PC-3 (cell line): ENCODE measurements around the gene TBC1D16.
"Not testable (repeated sequence)": the region's sequence is repeated elsewhere in the genome, so short reads cannot be mapped to it uniquely, and the experiment has no call there.

ENCODE experiments used
- EZH2 ChIP-seq: fragments of 300-600 bp; sonication (generic); IDR thresholded peaks from one replicate; pipeline ENCODE4 v1.6.1; 2017; ENCODE audit warnings: antibody characterized with exemption, mild to moderate bottlenecking, low read length; ENCODE audit not compliant: unreplicated experiment
- TF ChIP-seq, protein P1 (sequence below): fragments of 300-600 bp; sonication (generic); conservative IDR thresholded peaks from 2 replicates; pipeline ENCODE4 v1.5.1; 2017; ENCODE audit warnings: antibody characterized with exemption, low read depth, mild to moderate bottlenecking, low read length

DNA sequence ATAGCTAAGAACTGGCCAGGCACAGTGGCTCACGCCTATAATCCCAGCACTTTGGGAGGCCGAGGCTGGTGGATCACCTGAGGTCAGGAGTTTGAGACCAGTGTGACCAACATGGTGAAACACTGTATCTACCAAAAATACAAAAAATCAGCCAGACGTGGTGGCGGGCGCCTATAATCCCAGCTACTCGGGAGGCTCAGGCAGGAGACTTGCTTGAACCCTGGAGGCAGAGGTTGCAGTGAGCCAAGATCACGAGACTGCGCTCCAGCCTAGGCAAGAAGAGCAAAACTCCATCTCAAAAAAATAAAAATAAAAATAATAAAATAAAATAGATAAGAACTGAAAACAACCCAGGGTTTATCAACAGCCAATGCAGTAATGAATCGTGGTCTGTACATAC, 74.1 kb downstream of the TBC1D16 start:
- TF ChIP-seq, protein P1, sequence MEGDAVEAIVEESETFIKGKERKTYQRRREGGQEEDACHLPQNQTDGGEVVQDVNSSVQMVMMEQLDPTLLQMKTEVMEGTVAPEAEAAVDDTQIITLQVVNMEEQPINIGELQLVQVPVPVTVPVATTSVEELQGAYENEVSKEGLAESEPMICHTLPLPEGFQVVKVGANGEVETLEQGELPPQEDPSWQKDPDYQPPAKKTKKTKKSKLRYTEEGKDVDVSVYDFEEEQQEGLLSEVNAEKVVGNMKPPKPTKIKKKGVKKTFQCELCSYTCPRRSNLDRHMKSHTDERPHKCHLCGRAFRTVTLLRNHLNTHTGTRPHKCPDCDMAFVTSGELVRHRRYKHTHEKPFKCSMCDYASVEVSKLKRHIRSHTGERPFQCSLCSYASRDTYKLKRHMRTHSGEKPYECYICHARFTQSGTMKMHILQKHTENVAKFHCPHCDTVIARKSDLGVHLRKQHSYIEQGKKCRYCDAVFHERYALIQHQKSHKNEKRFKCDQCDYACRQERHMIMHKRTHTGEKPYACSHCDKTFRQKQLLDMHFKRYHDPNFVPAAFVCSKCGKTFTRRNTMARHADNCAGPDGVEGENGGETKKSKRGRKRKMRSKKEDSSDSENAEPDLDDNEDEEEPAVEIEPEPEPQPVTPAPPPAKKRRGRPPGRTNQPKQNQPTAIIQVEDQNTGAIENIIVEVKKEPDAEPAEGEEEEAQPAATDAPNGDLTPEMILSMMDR, result not testable (repeated sequence)
- not testable (repeated sequence) for TF ChIP-seq EZH2
